Heart left ventricle (tissue), 13 donors: ENCODE data around the gene USP48.

Experiments used
- POLR2A ChIP-seq, 2 donors: fragments of 450-650 bp; IDR thresholded peaks; one replicate each; pipeline ENCODE4 v1.6.1; 2017; ENCODE audit warnings: antibody characterized with exemption in 2 of 2, mild to moderate bottlenecking in 2 of 2, moderate library complexity in 2 of 2
- TF ChIP-seq, protein P1 (sequence below), 12 donors: fragments of 200-600 bp; sonication (generic) in 4 of 12; IDR thresholded peaks; one replicate each; pipeline versions ENCODE4 v1.5.0 to v1.8.0; 2018 to 2022; ENCODE audit warnings: antibody characterized with exemption in 12 of 12, mild to moderate bottlenecking in 5 of 12
- donor health status: ischemic (EF 13 %, LVEDD 7.1; RV severe dilation, severe dysfunction).
- donor health status: DM: no; HTN: yes; CAD: no.
- donor health status: DM: no; HTN: no; CAD: no.
- donor health status: ischemic (EF 25% LVEDD 6.9; RV normal size, moderate dysfunction).
- donor health status: ischemic (EF 25% LVEDD 5.7; RV mildly dilated, moderate dysfunction).
- donor health status: ischemic (EF 35%, LVEDD 5.7; RV mildly dilated, moderate dysfunction).
- donor health status: nonischemic (EF 11% LVEDD 7.7; RV severe dilation, severe dysfunction).
- donor health status: DM: yes; HTN: yes; CAD: no.
- donor health status: PGD.
- donor health status: ischemic (EF 29% LVEDD 5.4; RV normal size, mild dysfunction).
- donor health status: nonischemic (EF 23%, LVEDD 6.1; RV moderate dilation, normal function).

DNA sequence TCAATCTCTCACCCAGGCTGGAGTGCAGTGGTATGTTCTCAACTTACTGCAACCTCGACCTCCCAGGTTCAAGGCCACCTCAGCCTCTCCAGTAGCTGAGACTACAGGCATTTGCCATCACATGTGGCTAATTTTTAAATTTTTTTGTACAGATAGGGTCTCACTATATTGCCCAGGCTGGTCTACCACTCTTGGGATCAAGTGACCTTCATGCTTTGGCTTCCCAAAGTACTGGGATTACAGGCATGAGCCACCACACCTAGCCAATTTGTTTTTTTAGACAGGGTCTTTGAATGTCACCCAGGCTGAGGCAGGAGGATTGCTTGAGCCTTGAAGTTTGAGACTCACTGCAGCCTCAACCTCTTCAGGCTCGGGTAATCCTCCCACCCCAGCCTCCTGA, 10.2 kb upstream of the USP48 start:
- TF ChIP-seq, protein P1, sequence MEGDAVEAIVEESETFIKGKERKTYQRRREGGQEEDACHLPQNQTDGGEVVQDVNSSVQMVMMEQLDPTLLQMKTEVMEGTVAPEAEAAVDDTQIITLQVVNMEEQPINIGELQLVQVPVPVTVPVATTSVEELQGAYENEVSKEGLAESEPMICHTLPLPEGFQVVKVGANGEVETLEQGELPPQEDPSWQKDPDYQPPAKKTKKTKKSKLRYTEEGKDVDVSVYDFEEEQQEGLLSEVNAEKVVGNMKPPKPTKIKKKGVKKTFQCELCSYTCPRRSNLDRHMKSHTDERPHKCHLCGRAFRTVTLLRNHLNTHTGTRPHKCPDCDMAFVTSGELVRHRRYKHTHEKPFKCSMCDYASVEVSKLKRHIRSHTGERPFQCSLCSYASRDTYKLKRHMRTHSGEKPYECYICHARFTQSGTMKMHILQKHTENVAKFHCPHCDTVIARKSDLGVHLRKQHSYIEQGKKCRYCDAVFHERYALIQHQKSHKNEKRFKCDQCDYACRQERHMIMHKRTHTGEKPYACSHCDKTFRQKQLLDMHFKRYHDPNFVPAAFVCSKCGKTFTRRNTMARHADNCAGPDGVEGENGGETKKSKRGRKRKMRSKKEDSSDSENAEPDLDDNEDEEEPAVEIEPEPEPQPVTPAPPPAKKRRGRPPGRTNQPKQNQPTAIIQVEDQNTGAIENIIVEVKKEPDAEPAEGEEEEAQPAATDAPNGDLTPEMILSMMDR (IDR thresholded peaks at IDR 0.05) = no peak
- no peak for TF ChIP-seq POLR2A (IDR thresholded peaks at IDR 0.05)
